GM19455 (cell line): ENCODE measurements around the gene CACNA1D.

ENCODE experiments used
- ATAC-seq: cut with Tn5 transposase; IDR thresholded peaks from one replicate; pipeline ENCODE4 v1.9.1; 2021; ENCODE audit not compliant: unreplicated experiment

CACNA1D gene

DNA sequence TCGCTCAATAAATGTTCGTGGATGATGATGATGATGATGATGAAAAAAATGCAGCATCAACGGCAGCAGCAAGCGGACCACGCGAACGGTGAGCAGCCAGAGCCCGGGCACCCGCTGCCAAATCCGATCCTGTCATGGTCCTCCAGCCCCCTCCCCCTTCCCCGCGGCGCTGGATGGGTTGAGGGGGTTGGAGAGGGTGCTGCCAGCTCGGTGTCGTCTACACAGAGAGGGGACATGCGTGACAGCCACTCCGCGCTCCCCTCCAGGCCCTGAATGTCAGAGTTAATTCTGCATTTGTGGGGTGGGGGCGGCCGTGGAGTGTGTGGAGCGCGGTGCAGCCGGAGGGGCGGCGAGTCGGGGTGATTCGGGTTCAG, 722 bp downstream of the CACNA1D start:
- no peak for ATAC-seq

DNA sequence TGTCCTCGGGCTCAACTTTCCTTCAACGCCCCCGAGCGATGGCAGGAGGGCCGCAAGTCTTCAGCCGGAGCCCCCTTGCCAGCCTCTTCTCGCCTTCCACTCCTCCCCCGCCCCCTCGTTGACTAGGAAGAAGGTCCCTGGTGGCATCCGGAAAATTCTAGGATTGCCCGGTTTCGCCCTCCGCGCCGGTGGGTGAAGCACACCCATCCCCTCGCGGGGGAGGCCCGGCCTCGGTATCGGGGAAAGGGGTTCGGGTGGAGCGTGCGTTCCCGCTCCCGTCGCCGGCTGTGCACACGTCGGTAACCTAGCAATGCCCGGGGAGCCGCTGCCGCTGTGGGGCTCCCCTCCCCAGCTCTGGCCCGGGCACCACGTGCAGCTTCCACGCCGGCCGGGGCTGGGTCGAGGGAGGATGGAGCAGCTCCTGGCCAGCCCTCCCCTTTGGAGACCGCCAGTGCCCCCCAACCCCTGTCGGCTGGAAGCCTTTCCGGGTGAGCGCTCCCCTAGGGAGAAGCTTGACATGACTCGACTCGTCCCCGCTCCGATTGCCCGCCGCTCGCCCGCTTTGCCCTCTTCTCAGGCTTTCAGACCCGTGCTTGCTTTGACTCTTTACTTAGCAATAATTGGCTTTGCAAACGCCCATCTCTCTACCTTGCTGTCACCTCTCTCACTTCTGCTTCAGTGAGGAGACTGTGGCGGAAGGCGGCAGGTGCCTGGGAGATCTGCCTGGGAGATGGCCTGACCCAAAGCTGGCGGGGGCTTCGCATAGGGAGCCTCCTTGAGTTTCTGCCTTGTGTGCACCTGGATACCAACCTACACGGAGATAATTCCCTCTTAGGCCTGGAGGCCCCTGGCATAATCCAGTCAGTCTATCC, 1.3 kb downstream of the CACNA1D start:
- ATAC-seq = no peak

DNA sequence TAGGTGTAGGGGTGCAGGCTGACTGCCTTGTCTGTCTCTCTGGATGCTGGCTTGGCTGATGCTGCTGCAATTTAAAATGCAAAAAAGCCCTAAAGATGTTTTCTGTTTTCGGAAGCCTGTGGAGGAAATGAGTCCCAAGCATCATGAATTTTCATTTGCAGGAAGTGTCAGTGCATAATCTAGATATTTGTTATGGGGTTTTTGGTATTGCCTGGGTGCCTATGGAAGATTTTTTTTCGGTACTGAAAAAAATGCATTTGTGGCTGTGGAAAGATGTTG, 1.9 kb downstream of the CACNA1D start:
- no peak for ATAC-seq

DNA sequence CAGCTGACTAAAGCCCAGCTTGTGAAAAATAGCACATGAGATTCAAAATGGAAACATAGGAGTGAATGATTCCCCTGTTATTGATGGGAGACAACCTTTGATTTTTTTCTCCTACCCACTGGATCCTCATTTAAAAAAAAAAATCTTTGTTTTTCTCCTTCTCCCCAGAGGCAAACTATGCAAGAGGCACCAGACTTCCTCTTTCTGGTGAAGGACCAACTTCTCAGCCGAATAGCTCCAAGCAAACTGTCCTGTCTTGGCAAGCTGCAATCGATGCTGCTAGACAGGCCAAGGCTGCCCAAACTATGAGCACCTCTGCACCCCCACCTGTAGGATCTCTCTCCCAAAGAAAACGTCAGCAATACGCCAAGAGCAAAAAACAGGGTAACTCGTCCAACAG, 2.6 kb downstream of the CACNA1D start:
- ATAC-seq = no peak

DNA sequence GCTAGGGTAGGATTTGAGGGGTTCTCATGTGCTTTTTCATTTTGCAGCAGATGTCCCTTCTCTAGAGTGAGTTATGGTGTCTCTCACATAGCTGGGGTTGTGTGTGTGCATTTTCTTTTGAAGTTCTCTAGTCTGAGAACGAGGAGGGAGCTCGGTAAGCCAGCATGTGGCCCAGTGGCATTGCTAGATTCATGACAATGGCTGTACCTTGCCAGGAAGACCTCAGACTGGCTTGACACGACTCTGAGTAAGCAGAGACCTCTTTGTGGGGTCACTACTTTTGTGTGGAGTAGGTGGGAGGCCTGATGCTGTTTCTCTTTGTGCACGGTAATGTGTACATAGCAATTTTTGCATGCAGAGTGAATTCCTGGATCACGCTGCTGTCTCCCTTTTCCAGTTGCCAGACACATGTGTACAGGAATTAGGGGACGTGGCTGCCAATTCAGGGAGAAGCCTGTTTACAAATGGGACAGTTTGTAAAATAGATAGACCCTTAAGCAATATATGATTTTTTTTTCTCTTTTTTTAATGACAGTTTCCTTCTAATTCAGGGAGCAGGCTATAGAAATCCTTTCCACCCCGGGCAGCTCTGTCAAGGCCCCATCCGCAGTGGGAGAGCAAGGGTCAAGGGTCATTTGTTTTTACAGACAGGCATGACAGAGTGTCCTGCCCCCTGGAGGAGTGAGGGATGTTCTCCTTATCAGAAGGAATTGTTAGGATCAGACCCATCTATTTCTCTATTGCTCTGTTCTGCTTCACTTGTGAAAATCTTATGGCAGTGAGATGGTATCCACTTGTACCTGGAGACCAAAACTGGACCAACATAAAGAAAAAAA, 4.6 kb downstream of the CACNA1D start:
- ATAC-seq = no peak

DNA sequence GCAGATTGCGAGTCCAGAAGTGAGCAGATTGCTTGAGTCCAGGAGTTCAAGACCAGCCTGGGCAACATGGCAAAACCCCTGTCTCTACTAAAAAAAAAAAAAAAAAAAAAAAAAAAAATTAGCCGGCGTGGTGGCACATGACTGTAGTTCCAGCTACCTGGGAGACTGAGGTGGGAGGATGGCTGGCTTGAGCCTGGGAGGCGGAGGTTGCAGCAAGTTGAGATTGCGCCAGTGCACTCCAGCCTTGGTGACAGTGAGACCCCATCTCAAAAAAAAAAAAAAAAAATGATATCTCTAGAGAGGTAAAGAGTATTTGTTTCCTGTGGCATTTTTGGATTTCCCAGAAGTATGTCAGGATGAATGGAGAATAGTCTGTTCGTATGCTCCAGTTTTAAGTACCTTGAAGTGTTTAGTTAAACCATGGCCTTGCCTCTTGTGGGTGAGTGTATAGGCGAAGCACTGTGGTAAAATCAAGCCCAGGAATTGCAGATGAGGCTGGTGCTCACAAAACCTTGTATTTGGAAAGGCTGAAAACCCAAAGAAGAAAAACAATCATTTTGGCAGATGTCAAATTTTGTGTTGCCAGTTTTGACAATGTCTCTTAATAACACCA, 5.9 kb downstream of the CACNA1D start:
- ATAC-seq = no peak

DNA sequence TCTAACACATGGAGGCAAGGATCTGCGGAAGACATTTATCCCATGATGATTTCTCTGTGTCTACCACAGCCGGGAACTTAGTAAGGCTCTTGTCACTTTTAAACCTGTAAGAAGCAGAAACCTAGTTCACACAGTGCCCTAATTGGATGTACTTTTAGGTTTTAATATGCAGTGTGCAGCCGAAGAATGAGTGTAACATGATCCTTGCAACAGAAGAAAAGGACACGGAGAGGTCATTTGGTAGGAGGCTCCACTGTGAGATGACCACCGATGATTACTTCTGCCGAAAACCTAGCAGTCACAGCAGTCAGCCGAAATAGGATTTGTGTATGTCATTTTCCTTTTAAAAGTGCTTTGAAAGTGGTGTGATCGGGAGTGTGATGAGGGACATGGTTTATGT, 6.8 kb downstream of the CACNA1D start:
- ATAC-seq = no peak

DNA sequence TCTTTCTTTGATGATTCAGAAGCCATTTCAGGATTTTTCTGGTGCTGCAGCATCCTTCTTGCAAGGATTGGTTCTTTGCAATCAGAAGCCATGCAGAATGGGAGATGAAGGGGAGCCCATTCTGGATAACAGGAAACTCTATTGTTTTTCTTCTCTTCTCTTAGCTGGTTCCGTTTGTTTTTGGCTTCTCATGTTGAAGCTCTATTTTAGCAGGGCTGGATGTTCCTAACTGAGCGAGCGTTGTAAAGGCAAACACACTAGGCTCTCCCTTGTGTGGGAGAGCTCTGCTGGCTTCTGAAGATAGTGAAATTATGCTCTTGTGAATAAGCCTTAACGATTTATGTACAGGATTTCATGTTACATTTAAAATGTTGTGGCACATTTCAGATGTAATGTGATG, 8.3 kb downstream of the CACNA1D start:
- ATAC-seq = no peak

DNA sequence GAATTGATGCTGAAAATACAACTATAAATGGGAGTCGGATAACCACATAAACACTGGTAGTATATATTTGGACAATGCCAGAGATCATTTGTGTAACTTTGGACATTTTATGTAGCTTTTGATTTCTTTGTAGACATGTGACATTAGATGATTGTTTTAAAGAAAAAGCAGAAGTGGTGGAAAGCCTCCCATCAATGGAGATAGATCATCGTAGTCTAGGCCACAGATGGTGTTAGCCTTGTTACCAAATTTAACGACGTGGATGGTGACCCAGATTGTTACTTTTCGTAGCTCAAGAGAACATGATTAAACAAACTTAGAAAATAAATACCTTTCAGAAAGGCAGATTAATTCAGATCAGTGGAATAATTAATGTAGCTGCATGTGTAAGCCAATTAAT, 8.8 kb downstream of the CACNA1D start:
- ATAC-seq = no peak

DNA sequence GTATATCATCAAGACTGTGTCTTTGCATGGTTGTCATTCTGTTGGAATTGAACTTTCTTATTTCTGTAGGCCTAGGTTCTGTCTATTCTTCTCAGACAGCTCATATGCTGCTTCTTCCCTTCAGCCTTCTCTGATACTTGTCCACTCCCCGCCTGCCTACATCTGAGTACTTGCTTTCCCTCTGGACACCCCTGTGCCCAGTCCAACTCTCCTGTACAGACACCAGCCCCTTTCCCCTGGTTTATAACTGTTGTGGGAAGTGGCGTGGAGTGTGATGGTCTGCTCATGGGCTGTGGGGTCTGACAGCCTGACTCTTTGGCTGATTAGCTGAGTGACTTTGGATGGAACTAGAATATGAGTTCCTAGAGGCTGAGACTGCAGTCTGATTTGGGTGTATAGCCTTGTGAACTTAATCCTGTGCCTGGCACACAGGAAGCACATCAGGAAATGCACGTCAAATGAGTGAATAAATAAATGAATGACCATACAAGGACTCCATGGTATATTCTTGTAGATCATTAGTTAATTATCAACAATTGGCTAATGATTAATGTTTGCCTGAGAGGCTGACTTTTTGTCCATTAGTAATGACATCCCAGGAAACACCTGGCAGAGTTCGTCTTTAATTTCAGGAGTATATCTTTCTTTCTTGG, 11.8 kb downstream of the CACNA1D start:
- ATAC-seq = no peak

DNA sequence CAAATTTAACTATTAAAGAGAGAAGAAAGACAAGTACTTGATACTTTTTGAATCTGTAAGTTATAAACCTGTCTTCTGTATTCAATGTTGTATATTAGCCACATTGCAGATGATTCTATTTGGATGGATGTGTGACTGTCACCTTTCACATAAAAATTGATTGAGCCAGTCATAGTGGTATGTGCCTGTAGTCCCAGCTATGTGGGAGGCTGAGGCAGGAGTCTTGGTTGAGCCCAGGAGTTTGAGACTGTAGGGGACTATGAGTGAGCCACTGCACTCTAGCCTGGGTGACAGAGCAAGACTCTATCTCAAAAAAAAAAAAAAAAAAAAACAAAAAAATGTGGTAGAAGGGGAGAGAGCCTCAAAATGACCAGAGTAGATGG, 12.3 kb downstream of the CACNA1D start:
- no peak for ATAC-seq

DNA sequence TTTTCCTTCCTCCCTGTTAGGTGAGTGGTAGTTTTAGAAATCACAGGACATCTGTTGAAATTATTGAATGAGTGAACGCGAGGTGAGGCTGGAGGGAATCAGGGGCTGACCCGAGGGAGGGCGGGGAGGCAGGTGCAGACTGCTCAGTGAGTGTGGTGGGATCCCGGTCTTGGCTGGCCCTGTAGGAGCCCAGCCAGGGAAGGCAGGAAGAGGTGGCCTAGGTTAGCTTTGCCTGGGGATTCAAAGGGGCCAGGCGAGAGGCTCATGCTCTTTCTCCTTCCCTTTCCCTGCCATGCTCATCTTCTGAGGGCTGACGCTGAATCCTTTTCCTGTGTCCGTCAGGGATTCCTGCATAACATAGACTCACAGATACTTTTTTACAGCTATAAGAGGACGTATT, 15.1 kb downstream of the CACNA1D start:
- ATAC-seq = no peak

DNA sequence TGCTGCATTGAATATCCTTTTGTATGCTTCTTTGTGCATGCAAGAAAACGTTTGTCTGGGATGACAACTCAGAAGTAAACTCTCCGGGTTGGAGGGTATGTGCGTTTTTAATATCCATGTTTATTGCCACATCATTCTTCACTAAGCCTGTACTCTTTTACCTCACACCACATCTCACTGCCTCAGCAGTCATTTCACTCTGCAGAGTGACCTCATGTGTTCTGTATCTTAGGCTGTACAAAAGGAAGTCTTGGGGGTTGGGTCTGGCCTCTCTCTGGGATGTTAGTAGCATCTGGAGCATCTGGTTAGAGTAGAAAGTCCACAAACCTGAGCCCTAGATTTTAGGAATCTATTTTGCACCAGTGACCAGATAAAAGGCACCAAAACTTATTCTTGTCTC, 16.1 kb downstream of the CACNA1D start:
- ATAC-seq = no peak

DNA sequence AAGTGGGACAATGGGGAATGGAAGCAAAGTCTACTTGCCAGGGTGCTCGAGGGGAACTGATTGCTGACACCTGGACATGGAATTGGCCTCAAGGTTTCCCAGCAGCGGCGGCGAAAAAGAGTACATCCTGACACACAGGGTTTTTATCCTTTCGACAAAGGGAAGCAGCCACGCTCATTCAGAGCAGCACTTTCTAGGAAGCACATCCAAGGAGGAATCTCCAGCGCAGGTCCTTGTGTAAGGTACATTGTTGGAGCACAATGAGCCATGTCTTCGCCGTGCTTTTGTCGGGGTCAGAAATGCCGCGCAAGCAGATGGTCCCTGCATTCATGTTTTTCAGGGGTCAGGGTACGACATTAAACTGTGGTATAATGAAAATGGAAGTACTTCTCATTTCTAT, 16.8 kb downstream of the CACNA1D start:
- no peak for ATAC-seq

DNA sequence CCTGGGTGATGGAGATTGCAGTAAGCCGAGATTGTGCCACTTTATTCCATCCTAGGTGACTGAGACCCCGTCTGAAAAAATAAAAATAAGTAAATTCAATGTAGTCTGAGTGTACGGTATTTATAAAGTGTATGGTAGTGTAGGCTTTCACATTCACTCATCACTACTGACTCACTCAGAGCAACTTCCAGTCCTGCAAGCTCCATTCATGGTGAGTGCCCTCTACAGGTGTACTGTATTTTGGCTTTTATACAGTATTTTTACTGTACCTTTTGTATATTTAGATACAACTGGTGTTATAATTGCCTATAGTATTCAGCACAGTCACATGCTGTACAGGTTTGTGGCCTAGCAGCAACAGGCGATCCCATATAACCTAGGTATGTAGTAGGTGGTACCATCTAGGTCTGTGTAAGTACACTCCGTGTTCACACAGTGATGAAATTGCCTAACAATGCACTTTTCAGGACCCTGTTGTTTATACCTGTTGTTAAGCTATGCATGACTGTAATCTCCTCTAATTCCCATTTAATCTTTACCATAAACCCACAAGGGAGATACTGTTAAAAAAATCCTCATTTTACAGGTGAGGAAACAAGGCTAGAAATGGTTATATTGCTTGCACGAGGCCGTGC, 19.3 kb downstream of the CACNA1D start:
- no peak for ATAC-seq

DNA sequence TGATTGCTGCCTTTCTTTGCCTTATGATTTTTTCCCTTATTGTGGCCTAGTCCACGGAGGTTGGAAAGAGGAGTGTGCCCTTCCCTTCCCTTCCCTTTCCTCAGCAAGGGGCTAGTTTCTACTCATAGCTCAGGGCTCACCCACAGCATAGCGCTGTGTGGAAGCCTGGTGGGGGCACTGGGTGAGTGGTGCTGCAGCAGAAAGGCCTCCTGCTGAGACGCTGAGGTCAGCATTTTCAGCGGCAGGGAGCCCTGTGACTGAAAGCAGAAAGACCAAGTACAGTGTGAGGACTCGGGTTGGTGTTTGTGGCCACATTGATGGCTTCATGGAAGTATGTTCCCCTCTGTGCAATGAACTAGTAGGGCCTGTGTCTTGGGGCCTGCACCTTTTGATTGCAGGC, 21.9 kb downstream of the CACNA1D start:
- no peak for ATAC-seq

DNA sequence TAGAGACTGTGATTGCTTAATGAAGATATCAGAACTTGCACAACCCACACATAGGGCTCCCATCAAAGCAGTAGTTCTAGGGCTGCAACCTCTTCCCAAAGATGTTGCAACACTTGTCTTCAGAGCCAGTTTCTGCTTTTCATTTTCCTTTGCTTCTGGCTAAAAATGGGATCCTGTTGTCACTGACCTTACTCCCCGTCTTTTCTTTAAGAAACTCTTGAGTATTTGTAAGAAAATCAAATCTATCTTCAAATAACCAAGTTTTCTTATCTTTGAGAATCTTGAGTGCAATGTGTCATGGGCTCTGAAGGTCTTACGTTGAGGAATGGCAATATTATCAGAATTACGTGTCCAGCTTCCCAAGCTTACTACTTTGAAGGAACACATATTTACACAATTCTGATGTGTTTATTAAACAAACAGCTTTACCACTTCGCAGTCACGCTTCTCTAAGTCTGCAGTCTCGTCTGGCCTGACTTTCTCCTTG, 24.1 kb downstream of the CACNA1D start:
- ATAC-seq = no peak

DNA sequence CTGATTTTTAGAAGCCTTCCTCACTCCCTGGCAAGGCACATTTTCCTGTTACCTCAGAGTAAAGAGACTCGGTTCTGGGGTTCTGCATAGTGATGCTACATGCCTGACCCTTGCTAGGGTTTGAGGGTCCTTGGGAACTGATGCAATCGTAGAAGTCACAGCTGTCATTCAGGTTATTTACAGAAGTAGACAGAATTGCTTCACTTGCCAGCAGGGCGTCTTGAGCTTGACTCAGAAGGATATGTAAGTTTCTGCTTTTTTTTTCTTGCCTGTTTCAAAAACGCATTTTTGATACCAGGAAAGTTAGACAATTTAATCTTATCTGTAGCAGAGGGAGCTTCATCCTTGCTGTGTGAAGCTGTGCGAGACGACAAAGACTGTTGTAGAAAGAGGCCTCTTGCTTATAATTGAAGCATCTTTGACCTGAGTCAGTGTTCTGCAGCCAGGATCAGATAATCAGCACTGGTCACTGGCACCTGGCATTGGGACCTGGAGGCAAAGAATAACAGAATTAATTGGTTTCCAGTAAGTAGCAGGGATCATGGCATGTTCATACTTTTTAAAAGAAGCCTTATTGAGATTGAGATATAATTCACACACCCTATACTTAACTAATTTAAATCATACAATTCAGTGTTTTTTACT, 24.8 kb downstream of the CACNA1D start:
- no peak for ATAC-seq

DNA sequence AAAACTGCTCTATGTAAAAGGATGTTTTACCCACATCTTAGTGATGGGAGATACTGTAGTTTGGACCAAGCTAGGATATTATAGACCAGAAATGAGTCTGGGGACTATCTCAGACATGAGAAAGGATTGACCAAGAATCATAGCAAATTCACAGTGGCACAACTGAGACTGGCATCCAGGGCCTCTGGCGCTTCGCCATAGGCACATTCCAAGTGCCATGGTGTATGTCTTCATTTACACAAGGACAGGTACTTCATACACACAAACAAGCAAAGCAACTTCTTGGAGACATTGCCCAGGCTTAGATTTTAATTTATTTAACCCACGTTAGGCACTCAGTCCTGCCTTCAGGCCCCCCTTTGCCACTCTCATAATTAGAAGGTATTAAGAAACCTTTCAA, 28.9 kb downstream of the CACNA1D start:
- ATAC-seq = no peak

DNA sequence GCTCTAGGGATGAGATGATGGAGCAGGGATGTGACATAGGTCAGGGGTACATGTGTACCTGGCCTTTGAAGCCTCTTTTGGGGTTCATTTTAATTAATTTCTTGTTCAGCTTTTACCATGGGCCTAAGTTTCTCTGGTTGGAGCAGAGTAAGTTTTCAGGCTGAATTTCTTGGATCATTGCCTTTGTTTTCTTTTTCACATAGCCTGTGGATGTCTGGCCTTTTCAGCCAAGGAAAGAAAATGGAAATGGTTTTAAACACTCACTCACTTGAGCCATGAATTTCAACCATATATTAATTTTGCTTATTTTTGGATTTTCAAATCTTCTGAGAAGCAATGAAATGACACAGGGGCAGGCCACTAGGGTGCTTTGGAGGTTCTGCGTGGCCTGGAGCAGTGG, 30.2 kb downstream of the CACNA1D start:
- no peak for ATAC-seq
